ENCODE data around the gene DRG2. TPM values are rescaled to one million over a fixed set of nuclear protein-coding genes. Genes with fewer than 3 reads are reported as not detected.

The DRG2 gene
- total RNA-seq, 1 donor, result 32.5 TPM

DNA sequence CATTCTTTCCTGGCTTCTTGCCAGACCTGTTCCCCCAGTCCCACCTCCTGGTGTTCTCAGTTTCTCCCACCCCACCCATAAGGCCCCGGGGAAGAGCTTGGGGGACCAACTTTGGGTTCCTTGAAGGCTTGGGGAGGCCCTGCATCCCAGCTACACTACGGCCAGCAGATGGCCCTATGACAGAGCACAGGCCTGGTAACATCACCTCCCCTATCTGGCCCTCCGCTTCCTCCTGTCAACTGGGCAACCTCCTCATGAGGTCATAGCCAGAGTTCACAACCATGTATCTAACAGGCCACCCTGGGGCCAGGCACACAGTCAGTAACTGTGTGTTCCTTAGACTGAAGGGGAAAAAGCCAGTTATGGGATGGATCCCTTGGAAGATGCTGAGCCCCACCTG, 52.2 kb downstream of the DRG2 start:
- Histone ChIP-seq H3K4me3 (ENCODE audit: low read length) (no peak overlapping the region), H3K27me3 (ENCODE audit: insufficient read depth, low read length) (no peaks in the 10 kb centered on the region), H3K4me1 (ENCODE audit: insufficient read depth, low read length) (no peaks in the 10 kb centered on the region), H3K9me3 (ENCODE audit: low read depth, low read length) (no peaks in the 10 kb centered on the region)

DNA sequence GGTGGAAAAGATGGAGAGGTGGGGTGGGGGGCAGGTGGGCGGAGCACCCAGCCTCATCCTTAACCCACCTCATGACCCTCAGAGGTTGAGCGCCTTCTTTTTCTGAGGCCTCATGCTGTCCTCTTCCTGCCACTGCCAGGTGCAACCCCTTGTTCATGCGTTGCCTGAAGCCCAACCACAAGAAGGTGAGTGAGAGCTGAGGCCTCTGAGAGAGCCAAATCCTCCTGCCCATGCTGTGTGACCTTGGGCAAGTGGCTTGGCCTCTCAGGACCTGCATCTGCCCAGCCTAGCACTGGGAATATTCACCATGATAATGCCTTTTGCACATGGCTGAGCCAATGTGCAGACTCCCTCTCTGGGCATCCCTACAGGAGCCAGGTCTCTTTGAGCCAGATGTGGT, 52.9 kb downstream of the DRG2 start:
- no peaks in the 10 kb centered on the region for H3K9me3 ChIP-seq (ENCODE audit: low read depth, low read length)
- H3K4me1 ChIP-seq (ENCODE audit: insufficient read depth, low read length), result no peaks in the 10 kb centered on the region
- no peaks in the 10 kb centered on the region for H3K27me3 ChIP-seq (ENCODE audit: insufficient read depth, low read length)
- no peak overlapping the region for H3K4me3 ChIP-seq (ENCODE audit: low read length)

GRCh38 chr17:18141210-18141803, 53.6 kb downstream of the DRG2 start:
- H3K9me3 ChIP-seq (ENCODE audit: low read depth, low read length), result no peaks in the 10 kb centered on the region
- H3K4me3 ChIP-seq (ENCODE audit: low read length), result no peak overlapping the region
- H3K27me3 ChIP-seq (ENCODE audit: insufficient read depth, low read length), result no peaks in the 10 kb centered on the region

DNA sequence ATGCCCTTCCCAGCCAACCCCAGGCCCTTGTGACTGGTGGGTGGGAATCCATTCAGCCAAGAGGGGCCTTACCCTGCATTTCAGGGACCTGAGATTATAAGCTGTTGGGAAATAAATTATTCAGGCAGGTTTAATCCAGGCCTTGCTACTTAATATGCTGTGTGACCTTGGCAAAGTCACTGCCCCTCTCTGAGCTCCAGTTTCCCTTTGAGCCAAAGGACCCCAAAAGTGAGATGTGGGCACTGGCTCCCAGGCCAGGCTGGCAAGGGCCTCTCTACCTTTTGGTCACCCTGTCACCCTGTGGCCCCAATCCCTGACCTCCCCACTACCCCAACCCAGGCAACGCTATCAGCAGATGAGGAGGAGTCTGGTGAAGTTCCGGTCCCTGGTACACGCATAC, 54.7 kb downstream of the DRG2 start:
- Histone ChIP-seq H3K4me1 (ENCODE audit: insufficient read depth, low read length) (no peaks in the 10 kb centered on the region), H3K4me3 (ENCODE audit: low read length) (no peak overlapping the region), H3K9me3 (ENCODE audit: low read depth, low read length) (no peaks in the 10 kb centered on the region), H3K27me3 (ENCODE audit: insufficient read depth, low read length) (no peaks in the 10 kb centered on the region)

More at GRCh38 chr17:18141210-18141803, 53.6 kb downstream of the DRG2 start:
- H3K4me1 ChIP-seq (ENCODE audit: insufficient read depth, low read length), result no peaks in the 10 kb centered on the region

GRCh38 chr17:18143044-18143936, 55.5 kb downstream of the DRG2 start:
- Histone ChIP-seq H3K4me3 (ENCODE audit: low read length) (no peak overlapping the region), H3K27me3 (ENCODE audit: insufficient read depth, low read length) (no peaks in the 10 kb centered on the region), H3K4me1 (ENCODE audit: insufficient read depth, low read length) (no peaks in the 10 kb centered on the region), H3K9me3 (ENCODE audit: low read depth, low read length) (no peaks in the 10 kb centered on the region)

GRCh38 chr17:18144261-18144660, 56.5 kb downstream of the DRG2 start:
- no peak overlapping the region for H3K4me3 ChIP-seq (ENCODE audit: low read length)
- no peaks in the 10 kb centered on the region for H3K4me1 ChIP-seq (ENCODE audit: insufficient read depth, low read length)

DNA sequence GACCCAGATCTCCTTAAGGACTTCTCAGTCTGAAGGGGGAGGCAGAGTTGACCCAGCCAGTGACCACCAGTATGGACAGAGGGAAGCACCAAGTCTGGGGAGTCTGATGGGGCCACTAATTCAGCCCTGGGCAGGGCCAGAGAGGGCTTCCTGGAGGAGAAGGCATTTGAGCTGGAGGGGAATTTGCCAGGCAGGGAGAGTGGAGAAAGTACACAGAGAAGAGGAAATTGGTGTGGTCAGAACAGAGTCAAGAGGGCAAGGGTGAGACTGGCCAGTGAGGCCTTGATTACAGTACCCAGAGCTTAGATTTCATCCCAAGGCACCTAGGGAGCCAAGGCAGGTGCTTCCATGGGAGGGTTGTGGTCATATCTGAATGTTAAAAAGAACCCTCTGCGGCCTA, 57.1 kb downstream of the DRG2 start:
- Histone ChIP-seq H3K4me1 (ENCODE audit: insufficient read depth, low read length) (no peaks in the 10 kb centered on the region), H3K9me3 (ENCODE audit: low read depth, low read length) (no peaks in the 10 kb centered on the region), H3K27me3 (ENCODE audit: insufficient read depth, low read length) (no peaks in the 10 kb centered on the region), H3K4me3 (ENCODE audit: low read length) (no peak overlapping the region)

More at GRCh38 chr17:18144261-18144660, 56.5 kb downstream of the DRG2 start:
- Histone ChIP-seq H3K27me3 (ENCODE audit: insufficient read depth, low read length) (no peaks in the 10 kb centered on the region), H3K9me3 (ENCODE audit: low read depth, low read length) (no peaks in the 10 kb centered on the region)

GRCh38 chr17:18145811-18146210, 58.1 kb downstream of the DRG2 start:
- Histone ChIP-seq H3K4me1 (ENCODE audit: insufficient read depth, low read length) (no peaks in the 10 kb centered on the region), H3K27me3 (ENCODE audit: insufficient read depth, low read length) (no peaks in the 10 kb centered on the region), H3K4me3 (ENCODE audit: low read length) (no peak overlapping the region), H3K9me3 (ENCODE audit: low read depth, low read length) (no peaks in the 10 kb centered on the region)

DNA sequence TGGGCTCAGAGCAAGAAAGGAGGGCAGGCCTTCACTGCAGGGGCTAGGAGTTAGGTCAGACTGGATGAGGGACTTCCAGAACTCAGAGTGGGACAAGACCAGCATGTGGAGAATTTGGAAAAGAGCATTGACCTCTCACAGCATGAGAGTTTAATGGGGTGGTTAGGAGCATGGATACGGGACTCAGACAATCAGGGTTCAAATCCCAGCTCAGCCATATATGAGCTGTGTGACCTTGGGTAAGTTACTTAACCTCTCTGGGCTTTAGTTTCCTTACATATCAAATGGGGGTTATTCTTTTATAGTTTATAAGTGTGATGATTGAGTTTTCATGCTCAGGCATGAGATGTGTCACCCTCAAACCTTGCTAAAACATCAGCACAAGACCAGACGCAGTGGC, 58.5 kb downstream of the DRG2 start:
- Histone ChIP-seq H3K4me3 (ENCODE audit: low read length) (no peak overlapping the region), H3K9me3 (ENCODE audit: low read depth, low read length) (no peaks in the 10 kb centered on the region), H3K27me3 (ENCODE audit: insufficient read depth, low read length) (no peaks in the 10 kb centered on the region), H3K4me1 (ENCODE audit: insufficient read depth, low read length) (no peaks in the 10 kb centered on the region)

GRCh38 chr17:18146980-18147379, 59.2 kb downstream of the DRG2 start:
- Histone ChIP-seq H3K9me3 (ENCODE audit: low read depth, low read length) (no peaks in the 10 kb centered on the region), H3K4me3 (ENCODE audit: low read length) (no peak overlapping the region), H3K27me3 (ENCODE audit: insufficient read depth, low read length) (no peaks in the 10 kb centered on the region), H3K4me1 (ENCODE audit: insufficient read depth, low read length) (no peaks in the 10 kb centered on the region)

DNA sequence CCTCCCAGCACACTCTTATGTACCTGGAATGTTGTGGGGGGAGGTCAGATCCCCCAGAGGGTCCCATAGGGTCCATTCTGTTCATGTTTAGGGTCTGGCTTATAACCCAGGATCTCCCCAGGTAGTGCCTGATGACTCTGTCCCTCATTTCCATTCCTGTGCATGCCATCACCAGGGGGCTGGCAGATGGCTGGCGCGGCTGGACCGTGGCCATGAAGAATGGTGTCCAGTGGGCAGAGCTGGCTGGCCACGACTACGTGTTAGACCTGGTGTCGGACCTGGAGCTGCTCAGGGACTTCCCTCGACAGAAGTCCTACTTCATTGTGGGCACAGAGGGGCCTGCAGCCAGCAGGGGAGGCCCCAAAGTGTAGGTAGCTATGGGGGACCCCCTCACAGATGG, 60.8 kb downstream of the DRG2 start:
- Histone ChIP-seq H3K4me3 (ENCODE audit: low read length) (no peak overlapping the region), H3K27me3 (ENCODE audit: insufficient read depth, low read length) (no peaks in the 10 kb centered on the region), H3K4me1 (ENCODE audit: insufficient read depth, low read length) (peaks cover 6% of the 10 kb centered on the region), H3K9me3 (ENCODE audit: low read depth, low read length) (no peaks in the 10 kb centered on the region)

DNA sequence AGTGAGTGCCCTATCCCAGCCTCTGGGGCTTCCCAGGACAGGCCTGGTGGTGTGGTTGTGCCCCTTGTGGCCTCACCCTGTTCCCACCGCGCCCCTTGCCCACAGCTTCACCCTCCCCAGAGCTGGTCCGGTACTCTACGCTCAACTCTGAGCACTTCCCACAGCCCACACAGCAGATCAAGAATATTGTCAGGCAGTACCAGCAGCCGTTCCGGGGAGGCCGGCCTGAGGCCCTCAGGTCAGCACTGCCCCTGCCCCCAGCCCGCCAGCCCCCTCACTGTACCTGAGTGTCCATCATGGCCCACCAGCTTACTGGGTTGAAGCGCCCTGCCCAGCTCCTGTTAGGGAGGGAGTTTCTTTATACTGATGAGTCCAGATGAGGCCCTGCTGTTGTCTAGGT, 63.5 kb downstream of the DRG2 start:
- Histone ChIP-seq H3K4me1 (ENCODE audit: insufficient read depth, low read length) (peaks cover 6% of the 10 kb centered on the region), H3K4me3 (ENCODE audit: low read length) (no peak overlapping the region), H3K9me3 (ENCODE audit: low read depth, low read length) (no peaks in the 10 kb centered on the region), H3K27me3 (ENCODE audit: insufficient read depth, low read length) (no peaks in the 10 kb centered on the region)

DNA sequence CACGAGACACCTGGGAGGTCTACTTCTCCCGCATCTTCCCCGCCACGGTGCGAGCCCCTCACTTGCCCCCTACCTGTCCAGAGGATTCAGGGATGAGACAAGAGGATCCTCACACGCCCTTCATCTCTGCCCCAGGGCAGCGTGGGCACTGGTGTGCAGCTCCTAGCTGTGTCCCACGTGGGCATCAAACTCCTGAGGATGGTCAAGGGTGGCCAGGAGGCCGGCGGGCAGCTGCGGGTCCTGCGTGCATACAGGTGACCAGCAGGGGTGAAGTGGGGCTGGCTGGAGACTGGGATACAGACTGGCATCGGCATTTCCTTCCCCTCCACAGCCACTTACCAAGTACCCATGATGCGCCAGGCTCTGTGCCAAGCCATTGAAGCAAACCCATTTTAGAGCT, 67.4 kb downstream of the DRG2 start:
- H3K4me3 ChIP-seq (ENCODE audit: low read length), result no peak overlapping the region
- H3K4me1 ChIP-seq (ENCODE audit: insufficient read depth, low read length), result peaks cover 17% of the 10 kb centered on the region
- no peaks in the 10 kb centered on the region for H3K27me3 ChIP-seq (ENCODE audit: insufficient read depth, low read length)
- H3K9me3 ChIP-seq (ENCODE audit: low read depth, low read length), result no peaks in the 10 kb centered on the region

DNA sequence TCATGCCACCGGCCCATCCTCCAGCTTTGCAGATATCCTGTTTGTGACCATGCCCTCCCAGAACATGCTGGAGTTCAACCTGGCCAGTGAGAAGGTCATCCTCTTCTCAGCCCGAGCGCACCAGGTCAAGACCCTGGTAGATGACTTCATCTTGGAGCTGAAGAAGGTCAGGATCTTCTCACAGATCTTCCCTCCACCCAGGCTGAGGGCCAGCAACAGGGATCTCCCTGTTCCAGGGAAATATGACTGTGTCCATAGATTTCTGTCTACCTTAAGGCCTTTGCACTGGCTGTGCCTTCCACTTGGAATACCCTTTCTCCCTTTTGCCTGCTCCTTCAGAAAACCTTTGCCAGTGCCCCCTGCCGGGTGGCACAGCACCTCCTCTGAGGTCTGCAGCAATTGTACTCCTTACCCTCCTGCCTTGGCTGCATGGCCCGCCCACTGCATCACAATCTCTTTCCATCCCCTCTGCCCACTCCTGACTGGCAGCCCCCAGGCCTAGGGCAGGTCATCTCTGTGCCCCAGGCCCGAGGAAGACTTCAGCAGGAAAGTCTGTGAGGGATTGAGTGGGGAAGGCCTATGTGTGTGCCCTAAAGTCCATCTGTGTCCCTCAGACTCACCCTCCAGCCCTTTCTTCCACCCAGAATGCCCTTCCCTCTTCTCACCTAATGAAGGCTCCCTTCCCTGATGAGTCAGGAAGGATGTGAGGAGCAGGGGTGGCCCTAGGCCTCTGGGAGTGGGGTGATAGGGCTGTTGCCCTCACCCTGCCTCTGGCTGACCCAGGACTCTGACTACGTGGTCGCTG, 68.6 kb downstream of the DRG2 start:
- no peaks in the 10 kb centered on the region for H3K27me3 ChIP-seq (ENCODE audit: insufficient read depth, low read length)
- no peak overlapping the region for H3K4me3 ChIP-seq (ENCODE audit: low read length)
- H3K9me3 ChIP-seq (ENCODE audit: low read depth, low read length), result no peaks in the 10 kb centered on the region
- peaks cover 17% of the 10 kb centered on the region for H3K4me1 ChIP-seq (ENCODE audit: insufficient read depth, low read length)

DNA sequence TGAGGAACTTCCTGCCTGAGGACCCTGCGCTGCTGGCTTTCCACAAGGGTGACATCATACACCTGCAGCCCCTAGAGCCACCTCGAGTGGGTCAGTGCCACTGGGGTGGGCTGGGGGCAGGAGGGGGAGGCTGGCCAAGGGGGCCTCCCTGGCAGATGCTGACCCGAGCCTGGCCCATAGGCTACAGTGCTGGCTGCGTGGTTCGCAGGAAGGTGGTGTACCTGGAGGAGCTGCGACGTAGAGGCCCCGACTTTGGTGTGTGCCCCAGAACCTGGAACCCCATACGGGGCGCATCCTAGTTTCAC, 69.2 kb downstream of the DRG2 start:
- peaks cover 17% of the 10 kb centered on the region for H3K4me1 ChIP-seq (ENCODE audit: insufficient read depth, low read length)
- no peak overlapping the region for H3K4me3 ChIP-seq (ENCODE audit: low read length)
- H3K27me3 ChIP-seq (ENCODE audit: insufficient read depth, low read length), result no peaks in the 10 kb centered on the region
- no peaks in the 10 kb centered on the region for H3K9me3 ChIP-seq (ENCODE audit: low read depth, low read length)

All from mononuclear cell (primary cell).